SH-SY5Y (cell line): ENCODE measurements around the gene FAM135A.

ENCODE experiments used
- GATA2 ChIP-seq: IDR thresholded peaks from 2 replicates; pipeline ENCODE4 v1.6.1; 2011; ENCODE audit warnings: mild to moderate bottlenecking, low read depth, low read length
- GATA3 ChIP-seq: IDR thresholded peaks from 2 replicates; pipeline ENCODE4 v1.6.1; 2011; ENCODE audit warnings: low read depth, mild to moderate bottlenecking, low read length, moderate library complexity

DNA sequence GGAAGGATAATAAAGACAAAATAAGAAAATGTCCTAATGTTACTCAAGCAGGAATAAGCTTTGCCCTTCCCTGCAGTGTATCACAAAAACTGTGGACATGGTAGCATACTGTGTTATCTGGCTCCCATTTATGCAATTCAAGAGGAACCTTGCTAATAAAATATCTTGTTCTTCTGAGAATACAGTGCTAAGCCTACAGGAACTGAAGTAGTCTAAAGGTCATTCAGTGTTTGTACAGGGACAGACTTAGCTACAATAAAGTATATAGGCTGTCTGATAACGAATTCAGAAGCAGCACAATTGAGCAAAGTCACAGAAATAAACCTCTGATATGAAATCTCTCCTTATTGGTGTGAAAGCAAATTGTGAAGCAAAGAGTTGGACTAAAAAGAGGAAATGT is 93.9 kb downstream of the FAM135A start:
- TF ChIP-seq GATA2 (no peak), GATA3 (no peak)
